Astrocyte of the cerebellum (primary cell): ENCODE results near the gene MEF2A.

Source experiments
- DNase-seq: peaks from one replicate; pipeline ENCODE4 v3.0.0-alpha.2; 2011; ENCODE audit warnings: low read depth
- H3K4me3 ChIP-seq: 2 replicates; pipeline ENCODE4 v1.5.1; 2011; ENCODE audit warnings: mild to moderate bottlenecking, low read depth, low read length, moderate library complexity
- in situ Hi-C: cut with HindIII; loops from 2 replicates; pipeline ENCODE4 v1.10.0; 2017; ENCODE audit warnings: low sequenced_read_pairs
- TF ChIP-seq, protein P1 (sequence below): IDR thresholded peaks from 2 replicates; pipeline ENCODE4 v1.5.1; 2012; ENCODE audit warnings: low read length, low read depth, moderate library complexity, mild to moderate bottlenecking; ENCODE audit errors: missing control alignments

Gene MEF2A

DNA sequence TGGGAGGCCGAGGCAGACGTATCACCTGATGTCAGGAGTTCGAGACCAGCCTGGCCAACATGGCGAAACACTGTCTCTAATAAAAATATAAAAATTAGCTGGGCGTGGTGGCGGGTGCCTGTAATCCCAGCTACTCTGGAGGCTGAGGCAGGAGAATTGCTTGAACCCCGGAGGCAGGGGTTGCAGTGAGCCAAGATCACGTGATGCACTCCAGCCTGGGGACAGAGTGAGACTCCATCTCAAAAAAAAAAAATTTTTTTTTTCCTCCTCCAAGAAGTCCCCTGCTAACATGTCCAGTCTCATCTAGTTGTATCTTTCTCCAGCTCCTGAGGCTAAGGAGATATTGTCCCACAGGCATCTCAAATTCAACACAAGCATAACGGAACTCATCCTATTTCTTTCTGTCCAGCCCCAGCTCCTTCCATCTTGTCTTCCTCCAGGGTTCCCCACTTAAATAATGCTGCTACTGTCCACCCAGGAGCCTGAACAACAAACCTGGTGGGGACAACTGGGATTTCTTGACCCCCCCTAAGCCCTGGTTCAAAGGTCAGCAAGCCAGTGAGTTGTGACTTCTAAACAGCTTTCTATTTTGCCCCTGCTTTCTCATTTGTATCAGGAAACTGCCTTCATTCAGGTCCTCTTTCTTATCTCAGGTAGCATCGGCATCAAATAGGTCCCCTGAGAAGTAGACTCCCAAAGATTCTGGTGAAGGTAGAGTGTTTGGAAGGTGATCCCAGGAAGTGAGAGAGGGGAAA is 4.1 kb upstream of the MEF2A start:
- DNase-seq, result no peak
- no peak overlapping the region for H3K4me3 ChIP-seq
- in situ Hi-C loops, result no loop called here
- TF ChIP-seq, protein P1, sequence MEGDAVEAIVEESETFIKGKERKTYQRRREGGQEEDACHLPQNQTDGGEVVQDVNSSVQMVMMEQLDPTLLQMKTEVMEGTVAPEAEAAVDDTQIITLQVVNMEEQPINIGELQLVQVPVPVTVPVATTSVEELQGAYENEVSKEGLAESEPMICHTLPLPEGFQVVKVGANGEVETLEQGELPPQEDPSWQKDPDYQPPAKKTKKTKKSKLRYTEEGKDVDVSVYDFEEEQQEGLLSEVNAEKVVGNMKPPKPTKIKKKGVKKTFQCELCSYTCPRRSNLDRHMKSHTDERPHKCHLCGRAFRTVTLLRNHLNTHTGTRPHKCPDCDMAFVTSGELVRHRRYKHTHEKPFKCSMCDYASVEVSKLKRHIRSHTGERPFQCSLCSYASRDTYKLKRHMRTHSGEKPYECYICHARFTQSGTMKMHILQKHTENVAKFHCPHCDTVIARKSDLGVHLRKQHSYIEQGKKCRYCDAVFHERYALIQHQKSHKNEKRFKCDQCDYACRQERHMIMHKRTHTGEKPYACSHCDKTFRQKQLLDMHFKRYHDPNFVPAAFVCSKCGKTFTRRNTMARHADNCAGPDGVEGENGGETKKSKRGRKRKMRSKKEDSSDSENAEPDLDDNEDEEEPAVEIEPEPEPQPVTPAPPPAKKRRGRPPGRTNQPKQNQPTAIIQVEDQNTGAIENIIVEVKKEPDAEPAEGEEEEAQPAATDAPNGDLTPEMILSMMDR, result no peak

DNA sequence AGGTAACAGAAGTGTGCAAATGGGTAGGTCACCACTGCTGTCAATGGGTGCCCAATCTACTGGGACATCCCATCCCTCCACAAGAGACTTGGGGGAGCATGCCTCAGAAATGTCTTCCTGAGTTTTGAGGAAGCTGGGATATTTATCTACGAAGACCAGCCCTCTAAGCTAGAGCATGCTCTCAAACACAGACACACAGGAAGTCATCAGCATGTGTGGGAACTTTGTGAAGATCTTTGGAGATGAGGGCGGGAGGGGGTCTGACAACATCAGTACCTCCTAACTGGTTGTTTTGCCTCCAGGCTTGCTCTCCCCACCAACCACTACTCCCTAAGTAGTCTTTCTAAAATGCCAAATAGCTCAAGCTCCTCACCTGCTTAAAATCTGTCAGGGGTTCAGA is 3.5 kb upstream of the MEF2A start:
- DNase-seq, result no peak
- TF ChIP-seq, protein P1, result no peak
- in situ Hi-C loops, result no loop called here
- no peak overlapping the region for H3K4me3 ChIP-seq

GRCh38 chr15:99564221-99565048 is 1.3 kb upstream of the MEF2A start:
- DNase-seq, result peak; percentile 81
- TF ChIP-seq, protein P1, result no peak
- in situ Hi-C loops, result no loop called here
- peak overlapping the region; percentile 89 for H3K4me3 ChIP-seq

GRCh38 chr15:99565049-99565298 is 810 bp upstream of the MEF2A start:
- TF ChIP-seq, protein P1, result no peak
- DNase-seq, result no peak
- peak overlapping the region; percentile 89 for H3K4me3 ChIP-seq
- in situ Hi-C loops, result no loop called here

DNA sequence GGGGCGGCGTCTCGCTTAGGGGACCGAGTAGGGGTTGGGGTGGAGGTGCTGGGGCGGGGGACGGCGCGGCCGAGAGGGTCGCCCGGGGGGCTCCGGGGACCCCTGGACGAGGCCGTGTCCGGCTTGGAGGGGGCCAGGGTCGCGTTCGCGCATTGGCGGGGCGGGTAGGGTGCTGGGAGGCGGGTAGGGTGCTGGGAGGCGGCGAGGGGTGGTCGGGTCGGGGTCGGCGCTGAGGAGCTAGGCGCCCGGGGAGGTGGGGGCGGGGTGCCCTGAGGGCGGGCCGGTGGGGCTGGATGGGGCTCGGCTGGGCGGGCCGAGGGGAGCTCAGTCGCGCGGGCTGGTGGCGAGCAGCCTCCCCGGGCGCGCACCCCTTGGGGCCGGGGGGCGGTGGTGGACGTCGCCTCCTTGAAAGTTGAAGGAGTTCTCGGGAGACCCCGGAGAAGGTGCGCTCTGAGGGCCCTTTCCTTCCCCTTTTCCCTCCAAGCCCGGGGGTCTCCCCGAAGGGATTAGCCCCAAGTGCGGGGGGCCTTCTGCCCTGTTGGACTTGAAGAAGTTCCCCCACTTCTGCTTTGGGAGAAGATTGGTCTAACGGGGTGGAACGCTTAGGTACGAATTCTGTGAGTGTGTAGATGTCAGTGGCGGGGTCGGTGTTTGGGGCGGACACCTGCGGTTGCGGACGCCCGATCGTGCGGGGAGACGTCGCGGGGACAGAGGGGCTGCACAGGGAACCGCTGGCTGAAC is 543 bp downstream of the MEF2A start:
- H3K4me3 ChIP-seq, result peak overlapping the region; percentile 89
- no peak for DNase-seq
- TF ChIP-seq, protein P1, result no peak
- in situ Hi-C loops, result no loop called here

DNA sequence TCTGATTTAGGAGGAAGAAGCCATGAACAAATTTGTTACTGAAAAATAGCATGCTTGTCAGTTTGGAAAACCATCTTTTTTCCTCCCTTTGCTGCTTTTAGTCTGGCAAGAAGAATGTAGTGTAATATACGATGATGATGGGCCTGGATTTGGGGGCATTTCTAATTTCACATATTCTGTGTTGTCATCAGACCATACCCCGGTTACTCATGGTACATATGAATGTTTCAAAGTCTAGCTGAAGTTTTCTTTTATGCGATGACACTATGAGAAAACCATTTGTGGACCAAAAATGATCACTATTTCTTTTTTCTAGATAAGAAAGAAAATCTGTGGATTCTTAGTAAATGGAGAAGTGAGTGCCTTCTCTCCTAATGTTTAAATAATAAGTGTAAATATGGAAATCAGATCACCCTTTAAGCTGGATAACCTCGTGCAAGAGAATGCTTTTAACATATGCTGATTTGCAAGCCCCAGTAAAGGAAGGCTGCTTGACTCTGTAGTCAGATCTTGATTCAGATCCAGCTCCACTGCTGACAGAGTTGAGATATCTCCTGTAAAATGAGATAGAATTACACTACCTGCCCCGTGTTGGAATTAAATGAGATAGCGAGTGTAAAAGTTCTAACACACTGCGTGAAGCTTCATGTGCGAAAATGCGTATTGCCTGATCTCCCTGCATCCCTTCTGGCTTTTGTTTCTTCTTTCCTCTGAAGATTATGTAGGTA is 3.0 kb downstream of the MEF2A start:
- no peak overlapping the region for H3K4me3 ChIP-seq
- no peak for DNase-seq
- TF ChIP-seq, protein P1, result no peak
- in situ Hi-C loops, result no loop called here
